ENCODE data around the gene NUDT14.

GRCh38 chr14:105192866-105193731 is 12.0 kb upstream of the NUDT14 start:
- TF ChIP-seq, protein P1, sequence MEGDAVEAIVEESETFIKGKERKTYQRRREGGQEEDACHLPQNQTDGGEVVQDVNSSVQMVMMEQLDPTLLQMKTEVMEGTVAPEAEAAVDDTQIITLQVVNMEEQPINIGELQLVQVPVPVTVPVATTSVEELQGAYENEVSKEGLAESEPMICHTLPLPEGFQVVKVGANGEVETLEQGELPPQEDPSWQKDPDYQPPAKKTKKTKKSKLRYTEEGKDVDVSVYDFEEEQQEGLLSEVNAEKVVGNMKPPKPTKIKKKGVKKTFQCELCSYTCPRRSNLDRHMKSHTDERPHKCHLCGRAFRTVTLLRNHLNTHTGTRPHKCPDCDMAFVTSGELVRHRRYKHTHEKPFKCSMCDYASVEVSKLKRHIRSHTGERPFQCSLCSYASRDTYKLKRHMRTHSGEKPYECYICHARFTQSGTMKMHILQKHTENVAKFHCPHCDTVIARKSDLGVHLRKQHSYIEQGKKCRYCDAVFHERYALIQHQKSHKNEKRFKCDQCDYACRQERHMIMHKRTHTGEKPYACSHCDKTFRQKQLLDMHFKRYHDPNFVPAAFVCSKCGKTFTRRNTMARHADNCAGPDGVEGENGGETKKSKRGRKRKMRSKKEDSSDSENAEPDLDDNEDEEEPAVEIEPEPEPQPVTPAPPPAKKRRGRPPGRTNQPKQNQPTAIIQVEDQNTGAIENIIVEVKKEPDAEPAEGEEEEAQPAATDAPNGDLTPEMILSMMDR (IDR thresholded peaks at IDR 0.05) = no peak
- TF ChIP-seq POLR2A (IDR thresholded peaks at IDR 0.05) = no peak
